HepG2 (cell line): ENCODE data around the gene MTHFD1L. TPM values are rescaled to one million over a fixed set of nuclear protein-coding genes. Genes with fewer than 3 reads are reported as not detected.
A peak's percentile ranks its signal among the peaks of the same experiment; 100 is the strongest.

ENCODE experiments used
- ATAC-seq: fragments of 200-7000 bp; cut with Tn5 transposase; 3 replicates; pipeline ENCODE4 v1.9.1; 2020; ENCODE audit warnings: mild to moderate bottlenecking, moderate library complexity
- BruUV-seq: library from RNA; stranded (reverse); fragments of 400-500 nt; replicated peaks from 2 replicates; lab custom pipeline; 2021; lab: Mats Ljungman, UMichigan
- CTCF ChIA-PET: fragments of 300-600 bp; formaldehyde crosslinking; extraction: SDS; loops from one replicate; lab custom pipeline; 2021; ENCODE audit warnings: low total read pairs, inconsistent platforms, low intra/inter-chr PET ratio; lab: Yijun Ruan, JAX
- POLR2A ChIA-PET: fragments of 350-600 bp; sonication (Branson Sonifier 250); formaldehyde crosslinking; loops from one replicate; lab custom pipeline; 2020; ENCODE audit warnings: antibody characterized with exemption, inconsistent platforms; lab: Yijun Ruan, JAX
- DNase-seq: peaks from one replicate; pipeline ENCODE4 v3.0.0-alpha.2; 2015; ENCODE audit warnings: low spot score
- FAIRE-seq: peaks from 3 replicates; lab custom pipeline; 2011; peaks lifted over from hg19 to GRCh38; lab: Jason Lieb, UNC
- H2AFZ ChIP-seq: one replicate; pipeline ENCODE4 v1.6.1; 2011; ENCODE audit warnings: low read length, inconsistent platforms
- H3K27ac ChIP-seq: fragments of 300-600 bp; 3 replicates; pipeline ENCODE4 v1.8.0; 2011; ENCODE audit warnings: mixed run types, mild to moderate bottlenecking, mixed read lengths, low read length, inconsistent platforms; ENCODE audit not compliant: insufficient read depth; ENCODE audit errors: extremely low read length
- H3K27me3 ChIP-seq, 2 experiments: fragments of 200-600 bp in 1 of 2; 2 replicates in 1 of 2; 3 replicates in 1 of 2; pipeline versions ENCODE4 v1.6.0 to v1.8.0; 2011; ENCODE audit warnings: low read length in 2 of 2, mild to moderate bottlenecking in 2 of 2, moderate library complexity in 2 of 2, inconsistent platforms in 1 of 2; ENCODE audit not compliant: insufficient read depth in 2 of 2, control insufficient read depth in 1 of 2
- H3K36me3 ChIP-seq, 2 experiments: fragments of 200-600 bp in 1 of 2; replicated peaks in 1 of 2; 2 replicates in 1 of 2; 3 replicates in 1 of 2; pipeline versions ENCODE4 v1.5.1 to v1.8.0; 2011; ENCODE audit warnings: low read length in 2 of 2, inconsistent platforms in 1 of 2; ENCODE audit not compliant: insufficient read depth in 2 of 2, control insufficient read depth in 1 of 2
- H3K4me1 ChIP-seq: 2 replicates; pipeline ENCODE4 v1.5.1; 2012; ENCODE audit warnings: low read length, inconsistent platforms; ENCODE audit not compliant: insufficient read depth
- H3K4me2 ChIP-seq: 2 replicates; pipeline ENCODE4 v1.6.0; 2011; ENCODE audit warnings: low read depth, low read length, inconsistent platforms
- H3K4me3 ChIP-seq, 3 experiments: fragments of 200-600 bp in 1 of 3; sonication (generic), shearing (Covaris generic) in 1 of 3; replicated peaks in 1 of 3; 2 replicates each; pipeline ENCODE4 v1.5.1; 2011 to 2016; ENCODE audit warnings: low read length in 3 of 3, inconsistent platforms in 2 of 3, low read depth in 2 of 3, mild to moderate bottlenecking in 2 of 3, control low read depth in 1 of 3, mixed read lengths in 1 of 3; ENCODE audit not compliant: insufficient read depth in 1 of 3
- H3K79me2 ChIP-seq: one replicate; pipeline ENCODE4 v1.6.1; 2011; ENCODE audit warnings: low read length, inconsistent platforms; ENCODE audit not compliant: insufficient read depth
- H3K9ac ChIP-seq: 2 replicates; pipeline ENCODE4 v1.6.0; 2011; ENCODE audit warnings: mild to moderate bottlenecking, low read depth, low read length, inconsistent platforms; ENCODE audit not compliant: insufficient read depth
- H3K9me3 ChIP-seq: 2 replicates; pipeline ENCODE4 v1.5.1; 2012; ENCODE audit warnings: mild to moderate bottlenecking, low read length
- H4K20me1 ChIP-seq: 2 replicates; pipeline ENCODE4 v1.6.0; 2011; ENCODE audit warnings: inconsistent platforms, mild to moderate bottlenecking, low read length, moderate library complexity; ENCODE audit not compliant: insufficient read depth
- BHLHE40 ChIP-seq: IDR thresholded peaks from 2 replicates; pipeline ENCODE4 v1.6.1; 2011; ENCODE audit warnings: low read length, improper control_type of control experiment
- KDM5A ChIP-seq: fragments of 200-600 bp; sonication (generic); IDR thresholded peaks from 2 replicates; pipeline ENCODE4 v1.7.0; 2018; ENCODE audit warnings: antibody characterized with exemption, mild to moderate bottlenecking, low read length, borderline replicate concordance
- PAX8 ChIP-seq: sonication (generic); formaldehyde crosslinking; IDR thresholded peaks from 2 replicates; pipeline ENCODE4 v1.8.0; 2022; ENCODE audit warnings: mild to moderate bottlenecking, missing genetic modification reagents, borderline replicate concordance
- ZNF326 ChIP-seq: sonication (generic); formaldehyde crosslinking; IDR thresholded peaks from 2 replicates; pipeline ENCODE4 v1.4.0; 2020; ENCODE audit warnings: missing genetic modification reagents, borderline replicate concordance
- ZNF775 ChIP-seq: sonication (generic); formaldehyde crosslinking; IDR thresholded peaks from 2 replicates; pipeline ENCODE4 v1.4.0; 2020; ENCODE audit warnings: missing genetic modification reagents, mild to moderate bottlenecking, moderate library complexity, borderline replicate concordance
- WGBS: methylation state at CpG from one replicate; pipeline ENCODE4 v1.1.6; 2017; ENCODE audit warnings: low lambda C conversion rate; 5-methylcytosine and 5-hydroxymethylcytosine counted together
- in situ Hi-C: cut with HindIII; loops from 2 replicates; pipeline ENCODE4 v1.10.0; 2017; ENCODE audit warnings: low pct_unique_long_range_greater_than_20kb; ENCODE audit not compliant: extremely low pct_ligation_motif_present
- intact Hi-C: fragments of 100-400 bp; cut with micrococcal nuclease; formaldehyde crosslinking; loops from one replicate; pipeline ENCODE4 v1.10.0; 2022; ENCODE audit not compliant: unreplicated experiment
- polyA plus RNA-seq, 8 experiments: library from polyadenylated mRNA; depleted of rRNA in 3 of 8; stranded (reverse) in 7 of 8; unstranded in 1 of 8; fragments of >200 nt; fragmentation: Illumina TruSeq in 4 of 8; extraction: Trizol in 4 of 8; gene quantifications; 2 replicates each; pipeline versions ENCODE4 v1.2.1 to v1.2.3, GENCODE V29; 2011 to 2016; ENCODE audit warnings: low read depth in 4 of 8, missing spikeins in 1 of 8, mixed read lengths in 1 of 8; ENCODE audit not compliant: insufficient read depth in 1 of 8
- total RNA-seq, 5 experiments: library from RNA; depleted of rRNA; stranded (reverse); fragments of >200 nt; fragmentation: Illumina TruSeq; extraction: Trizol; gene quantifications; 2 replicates each; pipeline ENCODE4 v1.2.3, GENCODE V29; 2016; ENCODE audit warnings: low read depth in 1 of 5
- TF ChIP-seq, protein P1 (sequence below): sonication (generic); formaldehyde crosslinking; IDR thresholded peaks from 2 replicates; pipeline ENCODE4 v1.4.0; 2020; ENCODE audit warnings: missing genetic modification reagents
- TF ChIP-seq, protein P2 (sequence below): sonication (generic); formaldehyde crosslinking; IDR thresholded peaks from 2 replicates; pipeline ENCODE4 v1.4.0; 2020; ENCODE audit warnings: missing genetic modification reagents, mild to moderate bottlenecking, borderline replicate concordance
- TF ChIP-seq, protein P3 (sequence below): sonication (generic); formaldehyde crosslinking; conservative IDR thresholded peaks from 2 replicates; pipeline ENCODE4 v1.8.1; 2023; ENCODE audit warnings: missing genetic modification reagents

The MTHFD1L gene
- total and polyA plus RNA-seq, 2 of the 13 experiments (the other 11 are each of a cell fraction or from before 2014, with no cell fraction given): 24.0 to 39.6 TPM

GRCh38 chr6:151110576-151110905 lies 245.0 kb downstream of the MTHFD1L start:
- Histone ChIP-seq H3K9me3 (no peaks in the 10 kb centered on the region), H4K20me1 (no peaks in the 10 kb centered on the region), H3K27ac (no peak overlapping the region), H3K36me3 (no peaks in the 10 kb centered on the region), H3K79me2 (no peaks in the 10 kb centered on the region), H2AFZ (no peak overlapping the region), H3K4me2 (no peak overlapping the region), H3K9ac (no peak overlapping the region), H3K4me3 (no peak overlapping the region), H3K4me1 (peaks cover 41% of the 10 kb centered on the region), H3K27me3 (no peaks in the 10 kb centered on the region)
- no TSS peak for BruUV-seq
- ChIA-PET POLR2A (interaction anchor here (1.4 kb wide), 1 partner anchor 15 kb away, joined by 6 read pairs; no protein-coding TSS in a partner anchor), CTCF (no interaction called here)
- FAIRE-seq (no peak), DNase-seq (no peak), ATAC-seq (no peak)
- no peak for TF ChIP-seq PAX8
- 90% methylated on average over 4 of the region's 4 CpGs for WGBS
- in situ Hi-C loops: no loop called here
- intact Hi-C loops: no loop called here

DNA sequence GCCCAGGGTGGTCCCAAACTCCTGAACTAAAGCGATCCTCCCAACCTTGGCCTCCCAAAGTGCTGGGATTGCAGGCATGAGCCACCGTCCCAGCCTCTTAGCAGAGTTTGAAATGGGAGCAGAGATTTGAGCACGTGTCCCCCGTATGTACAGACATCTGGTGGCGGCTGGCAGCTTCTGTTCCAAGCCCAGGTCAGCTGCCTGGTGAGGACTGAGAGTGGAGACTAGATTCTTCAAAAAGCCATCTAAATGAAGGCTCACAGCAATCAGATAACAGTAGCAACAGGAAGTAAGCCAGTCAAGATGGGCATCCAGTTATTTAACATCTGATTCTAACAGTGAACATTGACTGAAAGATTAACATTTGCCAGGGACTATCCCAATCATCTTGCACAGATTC lies 246.2 kb downstream of the MTHFD1L start:
- in situ Hi-C loops: no loop called here

More for the DNA sequence above, 246.2 kb downstream of the MTHFD1L start:
- Histone ChIP-seq H3K4me3 (no peak overlapping the region), H3K27ac (no peak overlapping the region), H4K20me1 (no peaks in the 10 kb centered on the region), H3K79me2 (no peaks in the 10 kb centered on the region), H3K27me3 (no peaks in the 10 kb centered on the region), H3K4me1 (peaks cover 41% of the 10 kb centered on the region), H3K9ac (no peak overlapping the region), H3K36me3 (no peaks in the 10 kb centered on the region), H3K9me3 (no peaks in the 10 kb centered on the region), H2AFZ (no peak overlapping the region), H3K4me2 (no peak overlapping the region)
- DNase-seq (no peak), ATAC-seq (peak; percentile 26; the same call in 2 of the 3 replicates), FAIRE-seq (no peak)
- ChIA-PET POLR2A (interaction anchor here (1.4 kb wide), 1 partner anchor 16 kb away, joined by 6 read pairs; no protein-coding TSS in a partner anchor), CTCF (no interaction called here)
- 73% methylated on average over 5 of the region's 5 CpGs for WGBS
- no TSS peak for BruUV-seq
- intact Hi-C loops: no loop called here
- 0 out of 2 replicates have a peak, but pooled peaks have one; percentile 8 for TF ChIP-seq BHLHE40
- TF ChIP-seq, protein P1, sequence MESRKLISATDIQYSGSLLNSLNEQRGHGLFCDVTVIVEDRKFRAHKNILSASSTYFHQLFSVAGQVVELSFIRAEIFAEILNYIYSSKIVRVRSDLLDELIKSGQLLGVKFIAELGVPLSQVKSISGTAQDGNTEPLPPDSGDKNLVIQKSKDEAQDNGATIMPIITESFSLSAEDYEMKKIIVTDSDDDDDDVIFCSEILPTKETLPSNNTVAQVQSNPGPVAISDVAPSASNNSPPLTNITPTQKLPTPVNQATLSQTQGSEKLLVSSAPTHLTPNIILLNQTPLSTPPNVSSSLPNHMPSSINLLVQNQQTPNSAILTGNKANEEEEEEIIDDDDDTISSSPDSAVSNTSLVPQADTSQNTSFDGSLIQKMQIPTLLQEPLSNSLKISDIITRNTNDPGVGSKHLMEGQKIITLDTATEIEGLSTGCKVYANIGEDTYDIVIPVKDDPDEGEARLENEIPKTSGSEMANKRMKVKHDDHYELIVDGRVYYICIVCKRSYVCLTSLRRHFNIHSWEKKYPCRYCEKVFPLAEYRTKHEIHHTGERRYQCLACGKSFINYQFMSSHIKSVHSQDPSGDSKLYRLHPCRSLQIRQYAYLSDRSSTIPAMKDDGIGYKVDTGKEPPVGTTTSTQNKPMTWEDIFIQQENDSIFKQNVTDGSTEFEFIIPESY (CRISPR knock-in tag): peak; percentile 39; the same call in 1 of the 2 replicates
- TF ChIP-seq, protein P2, sequence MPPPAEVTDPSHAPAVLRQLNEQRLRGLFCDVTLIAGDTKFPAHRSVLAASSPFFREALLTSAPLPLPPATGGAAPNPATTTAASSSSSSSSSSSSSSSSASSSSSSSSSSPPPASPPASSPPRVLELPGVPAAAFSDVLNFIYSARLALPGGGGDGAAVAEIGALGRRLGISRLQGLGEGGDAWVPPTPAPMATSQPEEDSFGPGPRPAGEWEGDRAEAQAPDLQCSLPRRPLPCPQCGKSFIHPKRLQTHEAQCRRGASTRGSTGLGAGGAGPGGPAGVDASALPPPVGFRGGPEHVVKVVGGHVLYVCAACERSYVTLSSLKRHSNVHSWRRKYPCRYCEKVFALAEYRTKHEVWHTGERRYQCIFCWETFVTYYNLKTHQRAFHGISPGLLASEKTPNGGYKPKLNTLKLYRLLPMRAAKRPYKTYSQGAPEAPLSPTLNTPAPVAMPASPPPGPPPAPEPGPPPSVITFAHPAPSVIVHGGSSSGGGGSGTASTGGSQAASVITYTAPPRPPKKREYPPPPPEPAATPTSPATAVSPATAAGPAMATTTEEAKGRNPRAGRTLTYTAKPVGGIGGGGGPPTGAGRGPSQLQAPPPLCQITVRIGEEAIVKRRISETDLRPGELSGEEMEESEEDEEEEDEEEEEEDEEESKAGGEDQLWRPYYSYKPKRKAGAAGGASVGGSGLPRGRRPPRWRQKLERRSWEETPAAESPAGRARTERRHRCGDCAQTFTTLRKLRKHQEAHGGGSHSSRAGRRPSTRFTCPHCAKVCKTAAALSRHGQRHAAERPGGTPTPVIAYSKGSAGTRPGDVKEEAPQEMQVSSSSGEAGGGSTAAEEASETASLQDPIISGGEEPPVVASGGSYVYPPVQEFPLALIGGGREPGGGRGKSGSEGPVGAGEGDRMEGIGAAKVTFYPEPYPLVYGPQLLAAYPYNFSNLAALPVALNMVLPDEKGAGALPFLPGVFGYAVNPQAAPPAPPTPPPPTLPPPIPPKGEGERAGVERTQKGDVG: 0 out of 2 replicates have a peak, but pooled peaks have one; percentile 45
- TF ChIP-seq ZNF326 (CRISPR knock-in tag): no peak
- TF ChIP-seq, protein P3, sequence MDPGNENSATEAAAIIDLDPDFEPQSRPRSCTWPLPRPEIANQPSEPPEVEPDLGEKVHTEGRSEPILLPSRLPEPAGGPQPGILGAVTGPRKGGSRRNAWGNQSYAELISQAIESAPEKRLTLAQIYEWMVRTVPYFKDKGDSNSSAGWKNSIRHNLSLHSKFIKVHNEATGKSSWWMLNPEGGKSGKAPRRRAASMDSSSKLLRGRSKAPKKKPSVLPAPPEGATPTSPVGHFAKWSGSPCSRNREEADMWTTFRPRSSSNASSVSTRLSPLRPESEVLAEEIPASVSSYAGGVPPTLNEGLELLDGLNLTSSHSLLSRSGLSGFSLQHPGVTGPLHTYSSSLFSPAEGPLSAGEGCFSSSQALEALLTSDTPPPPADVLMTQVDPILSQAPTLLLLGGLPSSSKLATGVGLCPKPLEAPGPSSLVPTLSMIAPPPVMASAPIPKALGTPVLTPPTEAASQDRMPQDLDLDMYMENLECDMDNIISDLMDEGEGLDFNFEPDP (CRISPR knock-in tag): 0 out of 2 replicates have a peak, but pooled peaks have one; percentile 52
- no peak for TF ChIP-seq KDM5A
- TF ChIP-seq ZNF775 (CRISPR knock-in tag): no peak
- TF ChIP-seq, all 625 proteins: peak for 4
